GM12865 (cell line): ENCODE results near the gene APOBEC3C.
"Not testable (repeated sequence)": the region's sequence is repeated elsewhere in the genome, so short reads cannot be mapped to it uniquely, and the experiment has no call there.

ENCODE experiments used
- DNase-seq: peaks from one replicate; pipeline ENCODE4 v3.0.0; 2010; ENCODE audit warnings: low read depth
- H3K4me3 ChIP-seq: 2 replicates; pipeline ENCODE4 v1.5.1; 2011; ENCODE audit warnings: mild to moderate bottlenecking, low read depth, low read length, control low read depth
- TF ChIP-seq, protein P1 (sequence below): IDR thresholded peaks from 2 replicates; pipeline ENCODE4 v1.5.1; 2011; ENCODE audit warnings: low read length, control low read depth, low read depth, inconsistent platforms; ENCODE audit not compliant: insufficient read depth; ENCODE audit errors: missing control alignments

The APOBEC3C gene

DNA sequence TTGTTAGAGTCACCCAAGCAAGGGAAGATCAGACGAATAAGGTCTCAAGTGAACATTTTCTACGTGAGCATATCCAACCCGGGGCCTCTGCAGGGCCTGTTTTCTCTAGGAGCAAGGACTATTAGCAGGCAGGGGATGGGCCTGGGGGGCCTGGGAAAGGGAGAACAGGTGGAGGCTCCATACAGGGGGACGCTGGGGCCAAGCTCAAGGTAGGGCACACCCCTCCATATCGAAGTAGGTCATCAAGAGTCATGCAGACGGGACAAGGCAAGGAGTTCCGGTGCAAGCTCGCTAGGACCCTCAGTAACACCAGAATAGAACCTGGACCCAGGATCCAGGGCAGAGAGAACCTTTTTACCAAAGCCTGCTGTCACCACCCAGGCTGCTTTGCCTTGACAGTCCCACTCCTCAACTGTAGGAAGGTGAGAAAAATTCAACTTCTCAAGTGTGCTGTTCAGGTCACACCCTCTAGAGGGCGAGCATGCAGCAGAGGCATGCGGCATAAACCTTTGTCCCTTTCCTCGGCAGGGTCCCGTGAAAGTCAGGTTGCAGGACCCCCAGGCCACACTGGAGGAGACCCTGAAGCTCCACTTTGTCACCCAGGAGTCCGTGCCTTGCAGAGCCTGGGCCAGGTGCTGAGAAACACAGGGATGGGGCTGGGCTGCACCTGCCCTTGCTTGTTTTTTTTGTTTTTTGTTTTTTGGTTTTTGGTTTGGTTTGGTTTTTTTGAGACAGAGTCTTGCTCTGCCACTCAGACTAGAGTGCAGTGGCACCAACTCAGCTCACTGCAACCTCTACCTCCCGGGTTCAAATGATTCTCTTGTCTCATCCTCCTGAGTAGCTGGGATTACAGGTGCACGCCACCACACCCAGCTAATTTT lies 40.5 kb upstream of the APOBEC3C start:
- DNase-seq = peak; percentile 71
- H3K4me3 ChIP-seq = no peak overlapping the region
- TF ChIP-seq, protein P1, sequence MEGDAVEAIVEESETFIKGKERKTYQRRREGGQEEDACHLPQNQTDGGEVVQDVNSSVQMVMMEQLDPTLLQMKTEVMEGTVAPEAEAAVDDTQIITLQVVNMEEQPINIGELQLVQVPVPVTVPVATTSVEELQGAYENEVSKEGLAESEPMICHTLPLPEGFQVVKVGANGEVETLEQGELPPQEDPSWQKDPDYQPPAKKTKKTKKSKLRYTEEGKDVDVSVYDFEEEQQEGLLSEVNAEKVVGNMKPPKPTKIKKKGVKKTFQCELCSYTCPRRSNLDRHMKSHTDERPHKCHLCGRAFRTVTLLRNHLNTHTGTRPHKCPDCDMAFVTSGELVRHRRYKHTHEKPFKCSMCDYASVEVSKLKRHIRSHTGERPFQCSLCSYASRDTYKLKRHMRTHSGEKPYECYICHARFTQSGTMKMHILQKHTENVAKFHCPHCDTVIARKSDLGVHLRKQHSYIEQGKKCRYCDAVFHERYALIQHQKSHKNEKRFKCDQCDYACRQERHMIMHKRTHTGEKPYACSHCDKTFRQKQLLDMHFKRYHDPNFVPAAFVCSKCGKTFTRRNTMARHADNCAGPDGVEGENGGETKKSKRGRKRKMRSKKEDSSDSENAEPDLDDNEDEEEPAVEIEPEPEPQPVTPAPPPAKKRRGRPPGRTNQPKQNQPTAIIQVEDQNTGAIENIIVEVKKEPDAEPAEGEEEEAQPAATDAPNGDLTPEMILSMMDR = peak; percentile 97

GRCh38 chr22:38974170-38974825 lies 39.8 kb upstream of the APOBEC3C start:
- DNase-seq = no peak
- no peak overlapping the region for H3K4me3 ChIP-seq
- TF ChIP-seq, protein P1 = no peak

GRCh38 chr22:38974826-38975175 lies 39.3 kb upstream of the APOBEC3C start:
- H3K4me3 ChIP-seq = no peak overlapping the region
- TF ChIP-seq, protein P1 = no peak
- DNase-seq = no peak

- H3K4me3 ChIP-seq, DNase-seq: not testable (repeated sequence)
These were observed 36.8 kb upstream of the APOBEC3C start for GRCh38 chr22:38977289-38977688.

DNA sequence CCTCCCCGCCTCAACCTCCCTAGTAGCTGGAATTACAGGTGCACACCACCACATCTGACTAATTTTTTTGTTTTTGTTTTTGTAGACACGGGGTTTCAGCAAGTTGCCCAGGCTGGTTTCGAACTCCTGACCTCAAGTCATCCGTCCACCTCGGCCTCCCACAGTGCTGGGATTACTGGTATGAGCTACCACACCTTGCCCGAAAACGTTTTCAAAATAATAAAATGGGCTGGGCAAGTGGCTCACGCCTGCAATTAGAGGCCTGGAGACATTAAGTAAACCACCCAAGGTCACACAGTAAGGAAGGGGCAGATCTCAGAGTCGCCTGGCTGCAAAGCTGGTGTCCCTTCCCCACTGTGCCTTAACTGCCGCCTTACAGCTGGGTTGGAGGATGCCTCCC lies 33.5 kb upstream of the APOBEC3C start:
- H3K4me3 ChIP-seq, DNase-seq: not testable (repeated sequence)

DNA sequence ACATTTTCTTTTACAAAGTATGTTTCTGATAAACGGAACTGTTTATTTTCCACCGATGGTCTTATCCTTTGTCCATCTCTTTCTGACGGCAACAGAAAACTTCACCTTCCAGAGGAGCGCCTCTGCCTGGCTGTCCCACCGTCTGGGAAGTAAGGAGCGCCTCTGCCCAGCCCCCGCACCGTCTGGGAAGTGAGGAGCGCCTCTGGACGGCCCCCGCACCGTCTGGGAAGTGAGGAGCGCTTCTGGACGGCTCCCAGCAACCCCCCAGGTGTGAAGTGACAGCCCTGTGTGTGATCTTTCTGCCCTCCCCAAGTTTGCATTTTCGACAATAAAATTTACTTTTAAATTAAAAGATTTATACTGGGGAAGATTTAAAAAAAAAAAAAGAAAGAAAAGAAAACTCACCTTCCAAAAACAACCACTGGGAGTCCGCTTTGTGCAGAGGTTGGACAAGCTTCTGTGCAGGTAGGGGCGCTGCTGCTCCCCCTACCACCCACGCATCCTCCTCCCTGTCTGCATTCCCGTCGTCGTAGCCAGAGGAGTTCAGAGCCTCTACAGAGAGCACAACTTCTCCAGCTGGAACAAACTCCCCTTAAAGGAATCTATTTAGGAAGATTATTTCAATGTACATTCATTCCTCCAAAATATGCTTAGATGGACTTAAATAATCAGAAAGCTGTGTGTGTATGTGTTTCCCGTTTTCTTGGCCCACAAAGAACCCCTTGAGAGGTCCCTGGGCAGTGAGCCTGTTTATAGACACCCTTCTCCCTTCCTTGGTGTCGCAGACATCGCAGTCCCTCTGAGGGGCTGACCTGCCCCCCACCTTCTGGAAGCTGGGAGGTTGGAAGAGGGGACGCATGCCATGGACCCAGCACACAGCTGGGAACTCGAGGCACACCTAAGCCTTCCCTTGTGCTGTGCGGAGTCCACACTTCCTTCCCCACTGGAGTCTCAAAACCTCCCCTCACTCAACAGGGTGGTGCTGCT lies 32.8 kb upstream of the APOBEC3C start:
- H3K4me3 ChIP-seq = peak overlapping the region; percentile 72
- TF ChIP-seq, protein P1 = peak; percentile 32
- peak; percentile 39 for DNase-seq

- TF ChIP-seq, protein P1 = no peak
- DNase-seq = peak; percentile 96
- H3K4me3 ChIP-seq = peak within 1 kb of the TSS; percentile 72
These were observed 31.8 kb upstream of the APOBEC3C start, which contains the start of gene APOBEC3B for GRCh38 chr22:38981992-38982927. Gene APOBEC3B (plus strand): TSS chr22:38982347. CDS start chr22:38982454, 107 bp downstream.
